HG02884 (cell line): ENCODE results near the gene CLCN7.

Source experiments
- ATAC-seq: cut with Tn5 transposase; IDR thresholded peaks from one replicate; pipeline ENCODE4 v1.9.1; 2021; ENCODE audit warnings: mild to moderate bottlenecking, moderate library complexity; ENCODE audit not compliant: unreplicated experiment

CLCN7 gene

DNA sequence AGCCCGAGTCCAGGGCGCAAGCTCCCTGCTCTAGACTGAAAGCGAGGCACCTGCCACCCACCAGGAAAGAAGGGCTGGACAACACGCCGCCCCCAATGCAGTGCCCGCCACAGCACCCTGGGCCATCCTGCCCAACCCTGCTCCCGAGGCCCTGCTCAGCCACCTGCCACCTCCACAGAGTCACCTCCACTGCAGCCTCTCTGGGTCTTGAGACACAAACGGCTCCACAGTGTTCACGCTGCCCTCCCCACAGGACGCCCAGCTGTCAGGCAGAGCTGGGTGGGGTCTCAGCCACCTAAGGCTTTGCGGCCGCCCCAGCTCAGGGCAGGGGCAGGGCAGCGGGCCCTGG, 9.3 kb downstream of the CLCN7 start:
- ATAC-seq: no peak

GRCh38 chr16:1464894-1465566, 9.8 kb downstream of the CLCN7 start:
- ATAC-seq: no peak

GRCh38 chr16:1464196-1464893, 10.5 kb downstream of the CLCN7 start:
- no peak for ATAC-seq

DNA sequence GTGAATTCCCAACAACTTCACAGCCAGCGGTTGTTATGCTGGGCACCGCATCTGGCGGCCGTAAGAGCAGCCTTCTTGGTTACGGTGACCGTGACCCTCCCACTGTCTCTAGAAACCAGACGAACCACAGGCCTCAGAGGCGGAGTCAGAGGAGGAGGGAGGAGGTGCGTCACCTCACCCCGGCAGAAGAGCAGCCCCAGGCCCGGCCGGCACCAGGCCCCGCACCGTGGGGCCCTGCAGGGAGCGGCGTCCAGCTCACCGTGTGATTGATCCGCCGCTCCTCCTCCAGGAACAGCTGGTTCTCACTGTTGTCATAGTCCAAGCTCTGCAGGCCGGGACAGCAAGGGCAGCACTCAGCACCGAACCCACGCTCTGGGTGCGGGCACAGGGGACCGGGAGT, 13.7 kb downstream of the CLCN7 start:
- no peak for ATAC-seq

GRCh38 chr16:1460602-1461138, 14.2 kb downstream of the CLCN7 start:
- no peak for ATAC-seq

DNA sequence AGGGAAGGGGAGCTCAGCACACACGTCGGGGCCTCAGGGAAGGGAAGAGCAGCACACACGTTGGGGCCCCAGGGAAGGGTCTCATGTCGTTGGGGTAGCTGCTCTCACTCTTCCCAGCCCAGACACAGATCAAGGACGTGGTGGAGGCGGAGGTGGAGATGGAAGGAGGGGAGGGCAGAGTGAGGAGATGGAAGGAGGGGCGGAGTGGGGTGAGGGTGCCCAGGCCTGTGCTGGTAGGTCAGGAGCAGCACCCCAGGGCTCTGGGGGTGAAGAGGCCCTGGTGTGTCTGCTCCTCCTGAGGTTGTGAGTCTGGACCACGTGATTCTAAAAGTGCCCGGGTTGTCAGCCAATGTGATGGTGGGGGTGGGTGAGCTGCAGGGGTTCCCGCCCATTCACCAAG, 14.9 kb downstream of the CLCN7 start:
- no peak for ATAC-seq

DNA sequence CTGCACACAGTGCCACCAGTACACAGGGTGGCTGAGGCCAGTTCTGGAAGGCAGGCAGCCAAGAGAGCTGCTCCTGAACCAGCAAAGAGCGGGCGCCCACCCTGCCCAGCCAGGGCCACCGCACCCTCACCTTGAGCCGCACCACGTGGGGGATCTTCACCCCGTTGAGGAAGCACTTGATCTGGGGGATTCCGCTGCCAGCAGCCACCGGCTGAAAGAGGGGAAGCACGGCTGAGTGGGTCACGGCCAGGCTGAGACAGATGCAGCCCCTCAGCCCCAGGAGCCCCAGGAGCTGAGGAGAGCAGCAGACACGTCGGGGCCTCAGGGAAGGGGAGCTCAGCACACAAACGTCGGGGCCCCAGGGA, 15.9 kb downstream of the CLCN7 start:
- no peak for ATAC-seq

DNA sequence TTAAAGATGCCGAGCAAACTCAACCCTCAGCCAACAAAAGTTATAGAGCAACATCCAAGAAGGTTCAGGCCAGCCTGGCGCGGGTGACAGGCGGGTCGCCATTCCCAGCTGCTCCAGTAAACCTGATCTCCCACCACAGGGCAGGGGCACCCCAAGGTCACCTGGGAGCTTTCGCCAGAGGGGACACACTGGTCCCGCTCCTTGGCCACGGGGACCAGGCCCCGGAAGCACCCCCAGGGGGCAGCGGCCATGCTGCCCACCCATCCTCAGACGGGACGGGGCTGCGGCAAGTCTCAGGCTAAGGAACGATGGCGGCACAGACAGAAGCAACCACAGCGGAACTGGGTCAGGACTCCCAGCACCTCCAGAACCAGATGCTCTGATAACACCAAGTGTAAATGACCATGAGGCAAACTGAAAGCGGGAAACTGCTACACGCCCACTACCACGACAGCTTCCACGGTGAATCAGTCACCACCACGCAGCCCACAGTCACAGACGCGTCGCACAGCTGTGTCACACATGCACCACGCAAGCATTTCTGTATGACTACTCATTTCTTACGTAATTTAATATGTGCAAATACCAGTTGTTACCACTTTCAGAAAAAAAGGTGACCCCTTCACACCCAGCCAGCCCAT, 16.4 kb downstream of the CLCN7 start:
- no peak for ATAC-seq

DNA sequence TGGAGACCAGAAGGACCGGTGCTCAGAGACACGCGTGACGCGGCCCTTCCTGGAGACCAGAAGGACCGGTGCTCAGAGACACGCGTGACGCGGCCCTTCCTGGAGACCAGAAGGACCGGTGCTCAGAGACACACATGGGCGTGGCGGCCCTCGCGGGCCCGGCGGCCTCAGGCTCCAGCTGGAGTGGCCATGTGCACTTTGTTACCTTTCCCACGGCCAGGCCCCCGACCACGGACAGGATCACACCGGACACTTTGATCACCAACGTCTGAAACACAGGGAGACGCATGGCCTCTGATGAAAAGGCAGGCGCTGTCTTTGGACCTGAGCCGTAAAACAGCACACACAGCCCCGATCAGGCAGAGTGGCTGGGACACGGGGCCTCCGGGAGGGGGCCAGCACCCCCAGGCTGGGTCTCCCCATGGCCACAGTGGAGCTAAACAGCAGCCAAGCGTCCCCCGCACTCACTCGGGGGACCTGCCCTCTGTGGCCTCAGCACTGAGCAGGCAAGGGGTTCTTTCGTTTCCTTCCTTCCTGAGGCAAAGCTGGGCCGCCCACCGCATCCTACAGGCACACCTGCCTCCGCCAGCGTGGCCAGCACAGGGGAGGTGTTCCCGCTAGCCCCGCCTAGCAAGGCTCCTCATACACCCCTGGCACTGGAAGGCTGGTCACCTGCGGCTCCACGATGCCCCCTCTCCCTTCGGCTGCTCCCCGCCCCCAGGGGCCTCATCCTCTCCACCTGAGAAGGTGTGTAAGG, 17.2 kb downstream of the CLCN7 start:
- ATAC-seq: no peak

DNA sequence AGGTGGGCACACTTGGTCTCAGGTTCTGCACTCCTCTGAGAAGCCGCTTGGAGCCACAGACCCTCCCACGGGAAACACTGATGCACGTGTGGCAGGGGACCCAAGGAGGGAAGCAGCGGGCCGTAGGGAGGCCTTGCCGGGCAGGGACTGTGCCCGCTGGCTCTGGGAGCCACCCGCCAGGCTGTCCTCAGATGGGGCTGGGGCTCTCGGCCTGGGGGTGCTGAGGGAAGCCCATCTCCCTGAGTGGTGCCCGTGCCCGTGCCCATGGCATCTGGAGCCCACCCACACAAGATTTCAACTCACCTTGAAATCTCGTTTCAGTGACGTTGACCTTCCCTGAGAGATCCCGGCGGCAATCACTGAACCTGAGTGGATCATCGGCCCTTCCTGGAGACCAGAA, 17.9 kb downstream of the CLCN7 start:
- ATAC-seq: no peak

GRCh38 chr16:1455190-1456171, 19.3 kb downstream of the CLCN7 start:
- ATAC-seq: no peak

- ATAC-seq: no peak
These were observed 20.3 kb downstream of the CLCN7 start for GRCh38 chr16:1454561-1454960.

- ATAC-seq: no peak
These were observed 21.5 kb downstream of the CLCN7 start for GRCh38 chr16:1453316-1453715.

GRCh38 chr16:1452530-1452929, 22.3 kb downstream of the CLCN7 start:
- no peak for ATAC-seq

GRCh38 chr16:1451702-1452392, 23.0 kb downstream of the CLCN7 start:
- no peak for ATAC-seq

- no peak for ATAC-seq
These were observed 24.0 kb downstream of the CLCN7 start for GRCh38 chr16:1450841-1451240.

GRCh38 chr16:1450218-1450617, 24.6 kb downstream of the CLCN7 start:
- ATAC-seq: no peak

DNA sequence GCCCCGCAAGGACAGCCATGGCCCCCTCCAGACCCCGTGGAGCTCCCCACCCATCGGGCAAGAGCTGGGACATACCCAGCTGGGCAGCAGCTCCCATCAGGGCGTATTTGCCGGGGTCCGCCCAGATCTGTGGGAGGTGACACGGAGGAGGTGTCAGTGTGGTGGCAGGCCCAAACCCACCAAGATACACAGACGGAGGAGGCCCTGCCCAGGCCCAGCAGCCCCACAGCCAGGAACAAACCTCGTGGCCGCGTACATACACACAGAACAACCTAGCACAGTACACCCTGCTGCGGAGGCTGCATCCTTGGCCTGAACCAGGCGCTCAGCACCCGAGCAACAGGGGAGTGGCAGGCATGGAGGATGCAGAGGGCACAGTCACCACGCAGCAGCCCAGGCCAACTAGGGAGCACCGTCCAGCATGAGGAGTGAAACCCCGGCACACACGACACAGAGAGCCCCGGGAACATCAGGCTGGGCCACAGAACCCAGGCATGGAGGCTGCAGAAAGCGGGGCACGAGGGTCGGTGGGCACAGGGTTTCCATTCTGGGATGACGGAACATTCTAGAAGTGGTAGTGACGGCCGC, 25.5 kb downstream of the CLCN7 start:
- no peak for ATAC-seq

DNA sequence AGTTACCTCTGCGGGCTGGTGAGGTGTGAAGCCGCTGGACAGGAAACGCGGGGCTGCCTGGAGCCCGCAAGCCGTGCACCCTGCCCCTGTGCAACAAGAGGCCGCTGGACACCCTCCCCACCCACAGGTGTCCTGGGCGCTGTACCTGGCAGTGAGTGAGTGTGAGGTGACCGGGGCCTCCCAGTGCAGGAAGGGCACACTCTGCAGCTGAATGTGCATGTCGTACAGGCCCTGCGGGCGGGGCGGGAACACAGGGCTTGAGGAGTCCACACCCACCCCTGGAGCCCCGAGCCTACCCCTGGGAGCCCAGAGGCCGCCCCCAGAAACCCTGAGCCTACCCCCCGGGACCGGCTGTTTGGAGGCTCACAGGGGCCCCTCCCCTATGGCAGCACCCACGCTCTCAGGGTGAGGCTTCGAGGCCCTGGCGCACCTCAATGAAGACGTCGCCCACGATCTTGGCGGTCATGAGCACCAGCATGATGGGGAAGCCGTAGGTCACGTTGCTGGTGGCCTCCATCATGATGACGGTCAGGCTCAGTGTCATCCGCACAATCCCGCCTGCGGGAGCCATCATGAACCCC, 26.2 kb downstream of the CLCN7 start:
- no peak for ATAC-seq
